ENCODE results near the gene TPT1.
"Not testable (repeated sequence)": the region's sequence is repeated elsewhere in the genome, so short reads cannot be mapped to it uniquely, and the experiment has no call there.

Gene TPT1

GRCh38 chr13:45341034-45341798 is at the start of gene TPT1:
TPT1 (minus strand) TSS chr13:45341183; CDS start chr13:45341069, 114 bp downstream.
- peak; percentile 99 to 100 for DNase-seq

DNA sequence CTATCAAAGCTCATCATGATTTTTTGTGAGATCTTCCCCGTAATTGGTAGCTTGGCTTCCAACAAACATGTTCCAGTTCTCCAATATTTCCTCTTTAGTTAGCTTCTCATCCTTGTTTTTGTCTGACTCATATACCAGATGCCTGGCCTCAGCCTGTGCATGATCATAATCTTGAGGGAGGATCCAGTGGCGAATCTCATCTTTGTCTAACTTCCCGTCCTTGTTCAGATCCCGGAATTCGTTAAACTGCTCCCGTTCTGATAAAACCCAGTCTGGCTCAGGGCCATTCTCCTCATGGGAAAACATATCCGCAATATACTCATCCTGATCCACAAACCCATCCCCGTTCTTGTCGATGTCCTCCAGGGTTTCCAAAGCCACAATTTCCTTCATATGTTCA is 49.4 kb upstream of the TPT1 start:
- not testable (repeated sequence) for DNase-seq

GRCh38 chr13:45388664-45389063 is 47.7 kb upstream of the TPT1 start:
- DNase-seq: no peak

DNA sequence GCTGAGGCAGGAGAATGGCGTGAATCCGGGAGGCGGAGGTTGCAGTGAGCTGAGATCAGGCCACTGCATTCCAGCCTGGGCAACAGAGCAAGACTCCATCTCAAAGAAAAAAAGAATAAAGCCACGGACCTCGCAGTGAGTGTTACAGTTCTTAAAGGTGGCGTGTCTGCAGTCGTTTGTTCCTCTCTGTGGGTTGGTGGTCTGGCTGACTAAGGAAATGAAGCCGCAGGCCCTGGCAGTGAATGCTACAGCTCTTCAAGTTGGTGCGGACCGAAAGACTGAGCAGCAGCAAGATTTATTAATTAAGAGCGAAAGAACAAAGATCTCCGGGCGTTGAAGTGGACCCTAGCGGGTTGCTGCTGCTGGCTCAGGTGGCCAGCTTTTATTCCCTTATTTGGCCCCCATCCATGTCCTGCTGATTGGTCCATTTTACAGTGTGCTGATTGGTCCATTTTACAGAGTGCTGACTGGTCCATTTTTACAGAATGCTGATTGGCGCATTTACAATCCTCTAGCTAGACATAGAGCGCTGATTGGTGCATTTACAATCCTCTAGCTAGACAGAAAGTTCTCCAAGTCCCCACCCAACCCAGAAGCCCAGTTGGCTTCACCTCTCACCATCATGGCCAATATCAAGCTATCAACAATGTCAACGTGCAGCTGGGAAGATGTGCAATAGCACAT is 46.1 kb upstream of the TPT1 start:
- DNase-seq: not testable (repeated sequence)

DNA sequence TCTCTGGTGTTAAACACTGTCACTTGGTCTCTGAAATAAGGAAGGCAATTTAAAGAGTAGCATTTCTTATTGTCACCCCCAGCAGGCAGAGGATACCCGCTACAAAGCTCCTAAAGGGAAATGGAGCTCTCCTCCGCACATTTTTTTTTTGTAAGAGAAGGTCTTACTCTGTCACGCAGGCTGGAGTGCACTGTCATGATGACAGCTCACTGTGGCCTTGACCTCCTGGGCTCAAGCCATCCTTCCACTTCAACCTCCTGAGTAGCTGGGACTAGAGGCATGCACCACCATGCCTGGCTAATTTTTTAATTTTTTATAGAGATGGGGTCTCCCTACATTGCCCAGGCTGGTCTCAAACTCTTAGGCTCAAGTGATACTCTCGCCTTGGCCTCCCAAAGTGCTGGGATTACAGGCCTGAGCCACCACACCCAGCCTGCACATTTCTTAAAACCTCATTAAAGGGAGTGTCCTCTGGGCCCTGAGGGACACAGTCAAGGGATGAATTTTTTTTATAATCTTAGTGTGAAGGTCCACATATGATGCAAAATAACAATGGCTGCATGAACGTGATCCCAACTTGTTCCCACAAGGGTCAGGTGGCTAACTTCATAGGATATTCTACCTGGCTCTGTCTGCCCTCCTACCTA is 45.0 kb upstream of the TPT1 start:
- no peak for DNase-seq

DNA sequence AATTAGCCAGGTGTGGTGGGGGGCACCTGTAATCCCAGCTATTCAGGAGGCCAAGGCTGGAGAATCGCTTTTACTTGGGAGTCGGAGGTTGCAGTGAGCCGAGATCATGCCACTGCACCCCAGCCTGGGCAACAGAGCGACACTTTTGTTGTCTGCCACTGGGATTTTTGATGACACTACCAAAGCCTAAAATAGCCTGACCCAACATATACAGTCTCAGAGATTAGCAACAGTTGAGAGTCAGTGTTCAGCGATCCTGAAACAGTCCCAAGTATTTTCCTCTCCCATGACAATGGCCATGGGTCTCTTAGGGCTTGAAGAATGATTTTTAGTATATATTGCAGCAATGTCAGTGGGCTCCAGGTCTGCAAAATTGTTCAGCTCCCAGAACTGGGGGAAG is 44.3 kb upstream of the TPT1 start:
- no peak for DNase-seq

DNA sequence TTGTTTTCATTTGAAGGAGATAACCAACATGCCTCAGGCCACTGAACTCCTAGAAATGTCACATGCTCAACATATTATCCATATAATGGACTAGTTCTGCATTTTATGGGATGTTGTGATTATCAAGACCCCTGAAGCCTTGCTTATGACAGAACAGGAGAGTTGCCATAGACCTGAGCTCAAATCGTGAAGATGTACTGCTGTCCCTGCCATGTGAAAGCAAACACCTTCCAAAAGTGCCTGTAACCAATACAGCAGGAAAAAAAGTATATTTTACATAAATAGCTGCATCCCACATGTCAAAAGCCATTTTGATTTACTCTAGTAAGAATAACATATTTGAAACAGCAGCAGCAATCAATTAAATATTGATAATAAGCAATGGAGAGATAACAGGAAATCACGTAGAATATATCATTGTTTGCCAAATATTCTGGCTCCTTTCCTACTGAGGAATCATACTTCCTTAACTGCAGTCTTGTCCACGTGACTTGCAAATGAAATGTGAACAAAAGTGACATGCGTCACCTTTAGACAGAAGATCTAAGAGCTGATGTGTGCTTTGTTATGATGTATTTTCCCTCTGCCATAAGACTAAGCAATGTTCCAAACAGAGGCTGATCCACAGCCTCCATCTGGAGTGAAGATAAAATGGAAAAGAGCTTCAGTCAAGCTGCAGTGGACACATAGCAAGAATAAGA is 43.6 kb upstream of the TPT1 start:
- no peak for DNase-seq

- DNase-seq: not testable (repeated sequence)
These were observed 41.8 kb upstream of the TPT1 start for GRCh38 chr13:45382739-45383138.

DNA sequence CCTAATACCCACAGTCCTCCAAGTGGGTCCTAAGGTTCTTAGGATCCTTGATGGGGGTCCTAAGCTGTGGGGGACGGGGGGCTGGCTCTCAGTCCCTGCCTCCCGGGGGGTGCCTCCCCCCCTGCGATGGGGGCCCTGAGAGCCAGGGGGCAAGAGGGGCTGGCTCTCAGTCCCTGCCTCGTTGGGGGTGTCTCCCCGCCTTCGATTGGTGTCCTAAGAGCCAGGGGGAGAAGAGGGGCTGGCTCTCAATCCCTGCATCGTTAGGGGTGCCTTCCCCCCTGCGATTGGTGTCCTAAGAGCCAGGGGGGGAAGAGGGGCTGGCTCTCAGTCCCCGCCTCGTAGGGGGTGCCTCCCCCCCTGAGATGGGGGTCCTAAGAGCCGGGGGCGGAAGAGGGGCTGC is 40.2 kb upstream of the TPT1 start:
- no peak for DNase-seq

DNA sequence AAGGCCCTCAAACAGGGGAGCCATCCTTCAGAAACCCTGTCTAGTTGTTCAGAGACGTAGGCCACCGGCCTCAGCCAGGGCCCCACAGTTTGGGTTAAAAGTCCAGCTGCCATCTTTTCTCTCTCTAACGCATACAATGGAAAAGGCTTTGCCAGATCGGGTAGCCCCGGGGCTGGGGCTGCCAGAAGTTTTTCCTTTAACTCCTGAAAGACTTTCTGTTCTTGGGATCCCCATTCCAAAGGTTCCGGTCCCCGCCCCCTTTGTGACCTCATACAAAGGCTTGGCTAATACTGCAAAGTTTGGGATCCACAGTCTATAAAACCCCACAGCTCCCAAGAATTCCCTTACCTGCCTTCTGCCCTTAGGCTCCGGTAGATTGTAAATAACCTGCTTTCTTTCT is 39.7 kb upstream of the TPT1 start:
- not testable (repeated sequence) for DNase-seq

DNA sequence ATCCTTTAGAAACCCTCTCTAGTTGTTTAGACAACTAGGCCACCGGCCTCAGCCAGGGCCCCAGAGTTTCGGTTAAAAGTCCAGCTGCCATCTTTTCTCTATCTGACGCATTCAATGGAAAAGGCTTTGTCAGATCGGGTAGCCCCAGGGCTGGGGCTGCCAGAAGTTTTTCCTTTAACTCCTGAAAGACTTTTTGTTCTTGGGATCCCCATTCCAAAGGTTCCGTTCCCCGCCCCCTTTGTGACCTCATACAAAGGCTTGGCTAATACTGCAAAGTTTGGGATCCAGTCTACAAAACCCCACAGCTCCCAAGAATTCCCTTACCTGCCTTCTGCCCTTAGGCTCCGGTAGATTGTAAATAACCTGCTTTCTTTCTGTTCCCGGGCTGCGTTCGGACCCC is 38.5 kb upstream of the TPT1 start:
- DNase-seq: not testable (repeated sequence)

GRCh38 chr13:45378786-45379185 is 37.8 kb upstream of the TPT1 start:
- not testable (repeated sequence) for DNase-seq

DNA sequence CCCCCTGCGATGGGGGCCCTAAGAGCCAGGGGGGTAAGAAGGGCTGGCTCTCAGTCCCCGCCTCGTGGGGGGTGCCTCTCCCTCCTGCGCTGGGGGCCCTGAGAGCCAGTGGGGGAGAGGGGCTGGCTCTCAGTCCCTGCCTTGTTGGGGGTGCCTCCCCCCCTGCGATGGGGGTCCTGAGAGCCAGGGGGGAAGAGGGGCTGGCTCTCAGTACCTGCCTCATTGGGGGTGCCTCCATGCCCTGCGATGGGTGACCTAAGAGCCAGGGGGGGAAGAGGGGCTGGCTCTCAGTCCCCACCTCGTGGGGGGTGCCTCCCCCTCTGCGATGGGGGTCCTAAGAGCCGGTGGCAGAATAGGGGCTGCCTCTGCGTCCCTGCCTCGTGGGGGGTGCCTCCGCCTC is 36.3 kb upstream of the TPT1 start:
- not testable (repeated sequence) for DNase-seq

DNA sequence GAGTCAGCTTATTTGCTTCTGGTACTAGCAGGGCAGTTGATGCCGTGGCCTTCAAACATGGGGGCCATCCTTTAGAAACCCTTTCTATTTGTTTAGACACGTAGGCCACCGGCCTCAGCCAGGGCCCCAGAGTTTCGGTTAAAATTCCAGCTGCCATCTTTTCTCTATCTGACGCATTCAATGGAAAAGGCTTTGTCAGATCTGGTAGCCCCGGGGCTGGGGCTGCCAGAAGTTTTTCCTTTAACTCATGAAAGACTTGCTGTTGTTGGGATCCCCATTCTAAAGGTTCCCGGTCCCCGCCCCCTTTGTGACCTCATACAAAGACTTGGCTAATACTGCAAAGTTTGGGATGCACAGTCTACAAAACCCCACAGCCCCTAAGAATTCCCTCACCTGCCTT is 35.7 kb upstream of the TPT1 start:
- DNase-seq: not testable (repeated sequence)

DNA sequence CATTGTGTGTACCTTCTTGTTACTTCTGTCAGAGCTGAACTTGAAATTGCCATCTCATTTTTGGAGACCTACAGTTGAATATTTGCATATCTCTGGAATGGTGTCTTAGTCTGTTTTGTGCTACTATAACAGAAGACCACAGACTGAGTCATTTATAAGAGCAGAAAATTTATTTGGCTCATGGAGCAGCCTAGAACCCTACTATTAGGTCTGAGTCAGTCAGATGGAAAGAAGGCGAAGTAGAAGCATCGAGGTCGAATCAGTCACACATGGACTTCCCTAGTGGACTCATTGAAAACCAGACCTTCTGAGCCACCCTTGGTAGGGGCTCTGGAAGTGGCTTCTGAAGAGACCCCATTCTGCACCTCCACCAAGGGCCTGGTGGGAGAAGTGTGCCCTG is 33.9 kb upstream of the TPT1 start:
- DNase-seq: no peak

GRCh38 chr13:45373162-45373547 is 32.2 kb upstream of the TPT1 start:
- DNase-seq: no peak

GRCh38 chr13:45372189-45373161 is 31.5 kb upstream of the TPT1 start:
- no peak for DNase-seq

DNA sequence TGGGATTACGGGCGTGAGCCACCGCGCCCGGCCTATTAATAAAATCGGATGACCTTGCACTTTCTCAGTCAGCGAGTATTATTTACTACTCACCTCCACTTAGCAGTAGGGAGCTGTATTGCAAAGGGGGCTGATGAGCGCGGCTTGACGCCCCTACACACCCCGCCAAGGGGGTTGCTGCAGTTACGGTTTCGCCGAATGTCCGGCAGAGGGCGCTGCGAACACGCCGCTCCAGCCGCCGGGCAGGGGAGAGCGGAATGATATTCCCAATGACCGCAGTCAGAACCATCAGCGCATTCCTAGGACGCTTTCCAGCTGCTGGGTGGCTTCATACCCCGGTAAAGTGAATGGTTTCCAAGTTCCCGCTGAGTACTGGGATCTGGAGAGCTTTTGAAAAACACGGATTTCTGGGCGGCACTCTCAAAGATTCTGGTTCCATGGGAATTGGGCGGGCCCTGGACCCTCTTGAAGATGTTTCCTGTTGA is 30.0 kb upstream of the TPT1 start:
- DNase-seq: peak; percentile 48 to 57

- DNase-seq: no peak
These were observed 28.1 kb upstream of the TPT1 start for GRCh38 chr13:45369116-45369515.

GRCh38 chr13:45368571-45368970 is 27.6 kb upstream of the TPT1 start:
- no peak for DNase-seq

DNA sequence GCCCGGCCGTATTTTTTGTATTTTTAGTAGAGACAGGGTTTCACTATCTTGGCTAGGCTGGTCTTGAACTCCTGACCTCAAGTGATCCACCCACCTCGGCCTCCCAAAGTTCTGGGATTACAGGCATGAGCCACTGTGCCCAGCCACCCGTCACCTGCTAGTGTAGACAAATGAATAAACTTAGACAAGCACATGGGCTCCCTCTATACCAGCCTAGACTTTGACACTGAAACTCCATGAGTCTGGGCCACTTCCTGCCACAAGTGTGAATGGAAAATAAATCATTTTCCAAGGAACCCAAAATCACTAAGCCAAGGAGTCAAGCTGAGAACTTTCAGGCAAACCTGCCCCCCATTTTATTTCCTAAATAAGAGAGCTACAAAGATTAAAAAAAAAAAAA is 27.0 kb upstream of the TPT1 start:
- no peak for DNase-seq

- peak; percentile 89 to 91 for DNase-seq
These were observed 26.4 kb upstream of the TPT1 start for GRCh38 chr13:45367358-45367757.
